Measurements from ENCODE around the gene POU5F1.
A peak's percentile ranks its signal among the peaks of the same experiment; 100 is the strongest.

The POU5F1 gene

GRCh38 chr6:31139599-31139998 lies 30.9 kb downstream of the POU5F1 start:
- DNase-seq (ENCODE audit: low spot score): no peak

- DNase-seq (ENCODE audit: low spot score): no peak
Measured at GRCh38 chr6:31138982-31139381, 31.5 kb downstream of the POU5F1 start, which contains the start of gene PSORS1C2. Gene PSORS1C2, minus strand, starts transcription at chr6:31139066. Its CDS starts 40 bp downstream, at chr6:31139026.

- no peak for DNase-seq (ENCODE audit: low spot score)
Measured at GRCh38 chr6:31135710-31136109, 34.8 kb downstream of the POU5F1 start.

- no peak for DNase-seq (ENCODE audit: low spot score)
Measured at GRCh38 chr6:31132806-31133205, 37.7 kb downstream of the POU5F1 start.

GRCh38 chr6:31131595-31131994 lies 38.9 kb downstream of the POU5F1 start:
- no peak for DNase-seq (ENCODE audit: low spot score)

GRCh38 chr6:31130751-31131150 lies 39.7 kb downstream of the POU5F1 start:
- DNase-seq (ENCODE audit: low spot score): no peak

- no peak for DNase-seq (ENCODE audit: low spot score)
Measured at GRCh38 chr6:31129130-31129529, 41.4 kb downstream of the POU5F1 start.

- peak; percentile 76 for DNase-seq (ENCODE audit: low spot score)
Measured at GRCh38 chr6:31128093-31128676, 42.3 kb downstream of the POU5F1 start.

- no peak for DNase-seq (ENCODE audit: low spot score)
Measured at GRCh38 chr6:31126396-31127175, 43.9 kb downstream of the POU5F1 start.

GRCh38 chr6:31125586-31126363 lies 44.7 kb downstream of the POU5F1 start:
- DNase-seq (ENCODE audit: low spot score): no peak

GRCh38 chr6:31125162-31125561 lies 45.3 kb downstream of the POU5F1 start:
- DNase-seq (ENCODE audit: low spot score): no peak

GRCh38 chr6:31122791-31123706 lies 47.4 kb downstream of the POU5F1 start:
- no peak for DNase-seq (ENCODE audit: low spot score)

- DNase-seq (ENCODE audit: low spot score): no peak
Measured at GRCh38 chr6:31121131-31121790, 49.2 kb downstream of the POU5F1 start.

GRCh38 chr6:31120151-31120915 lies 50.1 kb downstream of the POU5F1 start, which contains the start of gene CDSN:
Gene CDSN, minus strand, starts transcription at chr6:31120446. Its CDS starts 27 bp downstream, at chr6:31120419.
- no peak for DNase-seq (ENCODE audit: low spot score)

GRCh38 chr6:31118178-31118577 lies 52.3 kb downstream of the POU5F1 start:
- no peak for DNase-seq (ENCODE audit: low spot score)

- no peak for DNase-seq (ENCODE audit: low spot score)
Measured at GRCh38 chr6:31116661-31117385, 53.7 kb downstream of the POU5F1 start.

- DNase-seq (ENCODE audit: low spot score): no peak
Measured at GRCh38 chr6:31115941-31116560, 54.4 kb downstream of the POU5F1 start.

- DNase-seq (ENCODE audit: low spot score): no peak
Measured at GRCh38 chr6:31114970-31115849, 55.3 kb downstream of the POU5F1 start.
